DOHH2 (cell line): ENCODE data around the gene ZBTB7C.

Source experiments
- CTCF ChIP-seq: fragments of 200-600 bp; sonication (generic); IDR thresholded peaks from one replicate; pipeline ENCODE4 v1.5.1; 2014; ENCODE audit warnings: antibody characterized with exemption, mild to moderate bottlenecking, low read depth, low read length; ENCODE audit not compliant: poor library complexity, severe bottlenecking
- EZH2phosphoT487 ChIP-seq: fragments of 200-600 bp; sonication (generic); IDR thresholded peaks from 2 replicates; pipeline ENCODE4 v1.6.1; 2017; ENCODE audit warnings: borderline replicate concordance, mild to moderate bottlenecking, antibody characterized with exemption, low read length, moderate library complexity, mixed read lengths

DNA sequence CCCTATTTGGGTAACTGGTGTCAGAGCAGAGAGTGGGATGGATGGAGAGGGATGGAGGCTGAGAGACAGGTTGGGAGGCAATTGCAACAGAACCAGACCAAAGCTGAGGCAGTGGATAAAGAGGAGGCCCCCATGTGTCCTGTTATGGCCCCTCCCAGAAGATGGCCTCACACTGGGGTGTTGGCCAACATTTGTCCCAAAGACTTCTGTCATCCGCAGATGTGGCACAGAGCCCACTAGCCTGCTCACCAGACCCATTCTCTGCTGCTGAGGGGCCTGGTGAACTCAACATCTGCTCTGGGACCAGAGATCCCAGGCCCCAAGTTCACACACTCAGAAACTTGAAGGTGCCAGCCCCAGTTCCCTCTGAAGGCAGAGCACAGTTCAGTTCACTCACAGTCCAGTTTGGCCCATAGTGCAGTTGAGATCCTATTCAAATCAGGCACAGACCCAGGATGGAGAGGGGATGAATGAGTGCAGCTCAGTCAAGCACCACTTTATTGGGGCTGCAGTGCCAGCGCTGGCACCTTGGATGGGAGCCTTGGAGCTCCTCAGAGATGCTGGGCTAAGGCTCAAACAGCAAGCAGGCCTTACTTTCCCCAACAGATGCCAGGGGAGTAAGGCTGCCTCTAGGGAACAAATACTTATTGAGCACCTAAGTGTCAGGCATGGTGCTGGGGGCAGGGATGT, 189.2 kb downstream of the ZBTB7C start:
- TF ChIP-seq CTCF (no peak), EZH2phosphoT487 (no peak)
